Stimulated activated CD4-positive, alpha-beta T cell treated with anti-CD3 and anti-CD28 coated beads, Interleukin-15, amount 100 ng/mL, for 48 hours (primary cell): ENCODE measurements around the gene CCDC24.

ENCODE experiments used
- DNase-seq, 2 donors: peaks; one replicate each; pipeline ENCODE4 v3.0.0-alpha.2; 2020; ENCODE audit warnings: low read depth in 2 of 2

The CCDC24 gene

GRCh38 chr1:44040418-44040817 lies 49.0 kb downstream of the CCDC24 start:
- no peak for DNase-seq

GRCh38 chr1:44040846-44041245 lies 49.4 kb downstream of the CCDC24 start:
- DNase-seq = no peak

GRCh38 chr1:44043176-44044070 lies 52.0 kb downstream of the CCDC24 start:
- DNase-seq = no peak

- DNase-seq = no peak
Measured at GRCh38 chr1:44044071-44044801, 52.8 kb downstream of the CCDC24 start.

- DNase-seq = no peak
Measured at GRCh38 chr1:44045064-44045463, 53.7 kb downstream of the CCDC24 start.
